Measurements from ENCODE around the gene LDLRAD3.

DNA sequence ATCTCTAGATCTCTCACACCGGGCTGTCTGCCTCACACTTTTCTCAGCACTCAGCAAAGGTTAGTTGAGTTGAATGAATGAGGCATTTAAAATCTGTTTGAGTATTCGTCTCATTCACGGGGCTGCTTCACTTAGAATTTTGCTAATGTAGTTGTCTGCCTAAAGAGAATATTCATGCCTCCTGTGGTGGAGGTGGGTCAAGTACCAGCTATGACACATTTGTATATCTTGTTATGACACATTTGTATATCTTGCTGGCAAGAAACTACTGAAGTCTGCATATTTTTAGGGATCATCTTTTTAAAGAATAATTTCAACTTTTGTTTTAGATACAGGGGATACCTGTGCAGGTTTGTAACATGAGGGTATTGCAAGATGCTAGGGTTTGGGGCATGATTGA lies 43.1 kb downstream of the LDLRAD3 start:
- TF ChIP-seq, protein P1, sequence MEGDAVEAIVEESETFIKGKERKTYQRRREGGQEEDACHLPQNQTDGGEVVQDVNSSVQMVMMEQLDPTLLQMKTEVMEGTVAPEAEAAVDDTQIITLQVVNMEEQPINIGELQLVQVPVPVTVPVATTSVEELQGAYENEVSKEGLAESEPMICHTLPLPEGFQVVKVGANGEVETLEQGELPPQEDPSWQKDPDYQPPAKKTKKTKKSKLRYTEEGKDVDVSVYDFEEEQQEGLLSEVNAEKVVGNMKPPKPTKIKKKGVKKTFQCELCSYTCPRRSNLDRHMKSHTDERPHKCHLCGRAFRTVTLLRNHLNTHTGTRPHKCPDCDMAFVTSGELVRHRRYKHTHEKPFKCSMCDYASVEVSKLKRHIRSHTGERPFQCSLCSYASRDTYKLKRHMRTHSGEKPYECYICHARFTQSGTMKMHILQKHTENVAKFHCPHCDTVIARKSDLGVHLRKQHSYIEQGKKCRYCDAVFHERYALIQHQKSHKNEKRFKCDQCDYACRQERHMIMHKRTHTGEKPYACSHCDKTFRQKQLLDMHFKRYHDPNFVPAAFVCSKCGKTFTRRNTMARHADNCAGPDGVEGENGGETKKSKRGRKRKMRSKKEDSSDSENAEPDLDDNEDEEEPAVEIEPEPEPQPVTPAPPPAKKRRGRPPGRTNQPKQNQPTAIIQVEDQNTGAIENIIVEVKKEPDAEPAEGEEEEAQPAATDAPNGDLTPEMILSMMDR (IDR thresholded peaks at IDR 0.05): no peak
- TF ChIP-seq, protein P2, sequence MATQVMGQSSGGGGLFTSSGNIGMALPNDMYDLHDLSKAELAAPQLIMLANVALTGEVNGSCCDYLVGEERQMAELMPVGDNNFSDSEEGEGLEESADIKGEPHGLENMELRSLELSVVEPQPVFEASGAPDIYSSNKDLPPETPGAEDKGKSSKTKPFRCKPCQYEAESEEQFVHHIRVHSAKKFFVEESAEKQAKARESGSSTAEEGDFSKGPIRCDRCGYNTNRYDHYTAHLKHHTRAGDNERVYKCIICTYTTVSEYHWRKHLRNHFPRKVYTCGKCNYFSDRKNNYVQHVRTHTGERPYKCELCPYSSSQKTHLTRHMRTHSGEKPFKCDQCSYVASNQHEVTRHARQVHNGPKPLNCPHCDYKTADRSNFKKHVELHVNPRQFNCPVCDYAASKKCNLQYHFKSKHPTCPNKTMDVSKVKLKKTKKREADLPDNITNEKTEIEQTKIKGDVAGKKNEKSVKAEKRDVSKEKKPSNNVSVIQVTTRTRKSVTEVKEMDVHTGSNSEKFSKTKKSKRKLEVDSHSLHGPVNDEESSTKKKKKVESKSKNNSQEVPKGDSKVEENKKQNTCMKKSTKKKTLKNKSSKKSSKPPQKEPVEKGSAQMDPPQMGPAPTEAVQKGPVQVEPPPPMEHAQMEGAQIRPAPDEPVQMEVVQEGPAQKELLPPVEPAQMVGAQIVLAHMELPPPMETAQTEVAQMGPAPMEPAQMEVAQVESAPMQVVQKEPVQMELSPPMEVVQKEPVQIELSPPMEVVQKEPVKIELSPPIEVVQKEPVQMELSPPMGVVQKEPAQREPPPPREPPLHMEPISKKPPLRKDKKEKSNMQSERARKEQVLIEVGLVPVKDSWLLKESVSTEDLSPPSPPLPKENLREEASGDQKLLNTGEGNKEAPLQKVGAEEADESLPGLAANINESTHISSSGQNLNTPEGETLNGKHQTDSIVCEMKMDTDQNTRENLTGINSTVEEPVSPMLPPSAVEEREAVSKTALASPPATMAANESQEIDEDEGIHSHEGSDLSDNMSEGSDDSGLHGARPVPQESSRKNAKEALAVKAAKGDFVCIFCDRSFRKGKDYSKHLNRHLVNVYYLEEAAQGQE (IDR thresholded peaks at IDR 0.05; ENCODE audit: insufficient read depth in 1 of 2, low read depth in 2 of 2, low read length in 1 of 2): no peak

Measured in Panc1 (cell line).